Karpas-422 (cell line): ENCODE results near the gene KIAA0753. TPM values are rescaled to one million over a fixed set of nuclear protein-coding genes. Genes with fewer than 3 reads are reported as not detected.

Experiments
- DNase-seq: peaks from one replicate; pipeline ENCODE4 v3.0.0-alpha.2; 2015
- H2AFZ ChIP-seq: fragments of 200-600 bp; sonication (generic); 2 replicates; pipeline ENCODE4 v1.6.1; 2014; ENCODE audit warnings: antibody characterized with exemption, low read length, mixed read lengths
- H3K27ac ChIP-seq: fragments of 200-600 bp; sonication (generic); 2 replicates; pipeline ENCODE4 v1.5.1; 2014; ENCODE audit warnings: mild to moderate bottlenecking, low read length, moderate library complexity
- H3K27me3 ChIP-seq: fragments of 200-600 bp; sonication (generic); 2 replicates; pipeline ENCODE4 v1.6.1; 2014; ENCODE audit warnings: low read length, mixed read lengths
- H3K36me3 ChIP-seq: fragments of 200-600 bp; sonication (generic); 2 replicates; pipeline ENCODE4 v1.6.1; 2014; ENCODE audit warnings: low read length, mixed read lengths; ENCODE audit not compliant: insufficient read depth
- H3K4me1 ChIP-seq: fragments of 200-600 bp; sonication (generic); 2 replicates; pipeline ENCODE4 v1.6.1; 2014; ENCODE audit warnings: mild to moderate bottlenecking, low read length, mixed read lengths
- H3K4me2 ChIP-seq: fragments of 200-600 bp; sonication (generic); 2 replicates; pipeline ENCODE4 v1.6.1; 2014; ENCODE audit warnings: low read length, low read depth, mild to moderate bottlenecking; ENCODE audit not compliant: poor library complexity, severe bottlenecking
- H3K4me3 ChIP-seq: fragments of 200-600 bp; sonication (generic); 2 replicates; pipeline ENCODE4 v1.5.1; 2014; ENCODE audit warnings: mild to moderate bottlenecking, antibody characterized with exemption, low read length, mixed read lengths
- H3K79me2 ChIP-seq: fragments of 200-600 bp; sonication (generic); 2 replicates; pipeline ENCODE4 v1.6.1; 2014; ENCODE audit warnings: mild to moderate bottlenecking, low read length, mixed read lengths
- H3K9ac ChIP-seq: fragments of 200-600 bp; sonication (generic); 2 replicates; pipeline ENCODE4 v1.6.0; 2014; ENCODE audit warnings: low read length
- H3K9me2 ChIP-seq: fragments of 200-600 bp; sonication (generic), shearing (Covaris generic); replicated peaks from 2 replicates; pipeline ENCODE4 v1.6.0; 2014; ENCODE audit warnings: mild to moderate bottlenecking, low read length, moderate library complexity; ENCODE audit not compliant: insufficient read depth
- H3K9me3 ChIP-seq: fragments of 300-700, 200-600 bp; sonication (generic); 2 replicates; pipeline ENCODE4 v1.6.1; 2014; ENCODE audit warnings: low read length, mixed read lengths
- H4K20me1 ChIP-seq: fragments of 200-600 bp; sonication (generic); 2 replicates; pipeline ENCODE4 v1.6.1; 2014; ENCODE audit warnings: mild to moderate bottlenecking, antibody characterized with exemption, low read length, low read depth; ENCODE audit not compliant: insufficient read depth
- total RNA-seq: library from RNA; depleted of rRNA; stranded (reverse); fragments of >200 nt; shearing (Covaris generic); gene quantifications from 2 replicates; pipeline ENCODE4 v1.2.3, GENCODE V29; 2014; ENCODE audit warnings: low replicate concordance

Gene KIAA0753
- total RNA-seq, 1 experiment from 2014 or later = 30.5 TPM

GRCh38 chr17:6547336-6547735 lies 93.2 kb downstream of the KIAA0753 start:
- Histone ChIP-seq H4K20me1 (peaks cover 8% of the 10 kb centered on the region; the same call in 1 of the 2 replicates), H3K9ac (no peak overlapping the region), H3K9me3 (no peaks in the 10 kb centered on the region), H3K4me1 (peaks cover 3% of the 10 kb centered on the region; the same call in 1 of the 2 replicates), H3K4me3 (no peak overlapping the region), H3K9me2 (no peaks in the 10 kb centered on the region), H3K4me2 (no peak overlapping the region), H3K79me2 (no peaks in the 10 kb centered on the region), H3K27me3 (no peaks in the 10 kb centered on the region), H3K27ac (no peak overlapping the region), H3K36me3 (no peaks in the 10 kb centered on the region), H2AFZ (no peak overlapping the region)
- DNase-seq = no peak

- Histone ChIP-seq H3K4me2 (no peak overlapping the region), H3K9ac (no peak overlapping the region), H3K4me3 (no peak overlapping the region), H4K20me1 (peaks cover 5% of the 10 kb centered on the region; the same call in 1 of the 2 replicates), H3K27me3 (no peaks in the 10 kb centered on the region), H3K27ac (no peak overlapping the region), H3K9me2 (no peaks in the 10 kb centered on the region), H3K4me1 (peaks cover 3% of the 10 kb centered on the region; the same call in 1 of the 2 replicates), H2AFZ (no peak overlapping the region), H3K36me3 (no peaks in the 10 kb centered on the region), H3K9me3 (no peaks in the 10 kb centered on the region), H3K79me2 (no peaks in the 10 kb centered on the region)
- DNase-seq = no peak
These were observed 94.3 kb downstream of the KIAA0753 start for GRCh38 chr17:6546069-6546718.

DNA sequence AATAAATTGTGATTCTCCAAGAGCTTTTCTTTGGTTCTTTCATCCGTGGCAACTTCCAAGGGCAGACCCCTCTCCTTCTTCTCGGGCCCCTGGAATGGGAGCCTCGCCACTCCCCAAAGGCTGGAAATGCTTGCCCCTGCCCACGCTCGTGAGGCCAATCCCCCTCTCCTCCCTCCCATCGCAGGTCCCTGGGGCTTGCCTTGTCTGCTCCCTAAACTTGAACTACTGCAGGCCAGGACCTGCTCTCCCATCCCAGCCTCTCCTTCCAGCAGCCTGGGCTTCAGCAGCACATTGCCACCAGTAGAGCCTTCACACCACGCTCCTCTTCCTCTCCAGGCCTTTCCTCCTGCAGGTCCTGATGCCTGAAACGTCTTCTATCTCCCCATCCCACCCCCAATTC lies 95.2 kb downstream of the KIAA0753 start:
- Histone ChIP-seq H3K27ac (no peak overlapping the region), H3K4me2 (no peak overlapping the region), H3K4me3 (no peak overlapping the region), H3K9ac (no peak overlapping the region), H3K9me2 (no peaks in the 10 kb centered on the region), H3K9me3 (no peaks in the 10 kb centered on the region), H4K20me1 (peaks cover 5% of the 10 kb centered on the region; the same call in 1 of the 2 replicates), H3K79me2 (no peaks in the 10 kb centered on the region), H3K4me1 (peaks cover 3% of the 10 kb centered on the region; the same call in 1 of the 2 replicates), H2AFZ (no peak overlapping the region), H3K27me3 (no peaks in the 10 kb centered on the region), H3K36me3 (no peaks in the 10 kb centered on the region)
- no peak for DNase-seq

GRCh38 chr17:6544011-6544370 lies 96.5 kb downstream of the KIAA0753 start:
- Histone ChIP-seq H3K36me3 (no peaks in the 10 kb centered on the region), H3K4me1 (no peaks in the 10 kb centered on the region), H4K20me1 (peaks cover 5% of the 10 kb centered on the region; the same call in 1 of the 2 replicates), H3K27me3 (no peaks in the 10 kb centered on the region), H3K27ac (no peak overlapping the region), H3K4me2 (no peak overlapping the region), H3K9me3 (no peaks in the 10 kb centered on the region), H3K4me3 (no peak overlapping the region), H3K79me2 (no peaks in the 10 kb centered on the region), H3K9ac (no peak overlapping the region), H2AFZ (no peak overlapping the region), H3K9me2 (no peaks in the 10 kb centered on the region)
- DNase-seq = no peak

GRCh38 chr17:6543079-6544010 lies 97.2 kb downstream of the KIAA0753 start:
- Histone ChIP-seq H4K20me1 (no peaks in the 10 kb centered on the region), H3K9ac (no peak overlapping the region), H3K4me2 (no peak overlapping the region), H3K9me2 (no peaks in the 10 kb centered on the region), H3K4me3 (no peak overlapping the region), H3K4me1 (no peaks in the 10 kb centered on the region), H3K9me3 (no peaks in the 10 kb centered on the region), H3K27ac (no peak overlapping the region), H3K36me3 (no peaks in the 10 kb centered on the region), H3K27me3 (no peaks in the 10 kb centered on the region), H2AFZ (no peak overlapping the region), H3K79me2 (no peaks in the 10 kb centered on the region)
- DNase-seq = no peak

DNA sequence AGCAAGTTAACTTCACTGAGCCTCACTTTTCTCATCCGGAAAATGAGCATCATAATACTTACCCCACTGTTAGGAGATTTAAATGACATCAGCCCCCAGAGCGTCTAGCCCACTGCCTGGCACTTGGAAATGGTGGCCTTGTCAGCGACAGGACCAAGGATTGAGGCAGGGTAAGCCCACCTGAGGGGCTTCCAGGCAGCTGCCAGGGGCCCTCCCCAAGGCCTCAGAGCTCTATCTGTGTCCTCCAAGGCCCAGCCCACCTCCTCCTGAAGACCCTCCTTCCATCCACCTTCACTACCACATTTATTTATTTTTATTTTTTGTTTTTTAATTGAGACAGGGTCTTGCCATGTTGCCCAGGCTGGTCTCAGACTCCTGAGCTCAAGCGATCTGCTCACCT lies 97.9 kb downstream of the KIAA0753 start:
- Histone ChIP-seq H4K20me1 (no peaks in the 10 kb centered on the region), H3K4me2 (no peak overlapping the region), H3K79me2 (no peaks in the 10 kb centered on the region), H3K9me3 (no peaks in the 10 kb centered on the region), H3K9me2 (no peaks in the 10 kb centered on the region), H3K27me3 (no peaks in the 10 kb centered on the region), H3K27ac (no peak overlapping the region), H3K36me3 (no peaks in the 10 kb centered on the region), H3K4me1 (no peaks in the 10 kb centered on the region), H3K4me3 (no peak overlapping the region), H3K9ac (no peak overlapping the region), H2AFZ (no peak overlapping the region)
- no peak for DNase-seq

DNA sequence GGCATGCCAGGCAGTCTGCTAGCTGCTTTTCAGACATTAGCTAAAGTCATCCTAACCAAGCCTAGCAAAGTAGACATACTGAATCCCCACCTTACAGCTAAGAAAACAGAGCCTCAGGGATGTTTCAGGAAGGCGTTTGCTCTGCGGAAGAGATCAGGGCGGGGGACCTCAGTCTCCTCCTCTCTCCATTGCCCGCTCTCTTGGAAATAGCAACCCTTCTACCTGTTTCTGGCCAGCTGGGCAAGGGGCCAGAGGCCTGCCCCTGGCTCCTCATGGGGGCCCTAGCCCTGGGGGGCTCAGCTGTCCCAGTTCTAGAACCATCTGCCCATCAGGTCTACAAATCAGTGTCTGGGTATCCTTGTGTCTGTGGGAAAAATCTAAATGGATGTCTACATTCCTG lies 98.6 kb downstream of the KIAA0753 start:
- H3K4me3 ChIP-seq = no peak overlapping the region
- H4K20me1 ChIP-seq = no peaks in the 10 kb centered on the region
- no peak for DNase-seq
- H3K27me3 ChIP-seq = no peaks in the 10 kb centered on the region
- no peaks in the 10 kb centered on the region for H3K4me1 ChIP-seq
- H3K27ac ChIP-seq = no peak overlapping the region
- no peaks in the 10 kb centered on the region for H3K36me3 ChIP-seq
- no peak overlapping the region for H3K9ac ChIP-seq
- no peak overlapping the region for H2AFZ ChIP-seq
- H3K79me2 ChIP-seq = no peaks in the 10 kb centered on the region
- H3K9me3 ChIP-seq = no peaks in the 10 kb centered on the region
- H3K9me2 ChIP-seq = no peaks in the 10 kb centered on the region
- H3K4me2 ChIP-seq = no peak overlapping the region

GRCh38 chr17:6539871-6540270 lies 100.6 kb downstream of the KIAA0753 start:
- H3K36me3 ChIP-seq = no peaks in the 10 kb centered on the region
- no peaks in the 10 kb centered on the region for H3K4me1 ChIP-seq
- DNase-seq = no peak
- H3K4me2 ChIP-seq = no peak overlapping the region
- no peaks in the 10 kb centered on the region for H3K9me2 ChIP-seq
- H3K9me3 ChIP-seq = no peaks in the 10 kb centered on the region
- H3K27ac ChIP-seq = no peak overlapping the region
- H4K20me1 ChIP-seq = no peaks in the 10 kb centered on the region
- H3K27me3 ChIP-seq = no peaks in the 10 kb centered on the region
- no peak overlapping the region for H2AFZ ChIP-seq
- H3K79me2 ChIP-seq = no peaks in the 10 kb centered on the region
- no peak overlapping the region for H3K4me3 ChIP-seq
- no peak overlapping the region for H3K9ac ChIP-seq
